ENCODE results near the gene DOCK1.

DOCK1 gene

DNA sequence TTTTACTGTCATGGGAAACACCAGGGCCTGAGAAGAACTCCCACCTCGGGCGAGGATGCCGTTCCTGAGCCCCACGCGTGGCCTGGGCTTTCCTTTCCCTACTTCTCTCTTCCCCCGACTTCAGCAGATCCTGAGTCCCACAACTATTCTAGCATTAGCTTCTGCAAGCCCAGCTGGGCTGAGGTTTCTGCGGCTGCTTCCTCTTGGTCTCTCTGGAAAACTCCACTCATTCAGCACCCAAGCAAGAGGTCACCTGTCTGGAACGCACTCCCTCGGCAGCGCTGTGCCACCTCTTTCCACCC is 761 bp upstream of the DOCK1 start:
- 51% methylated on average over 10 of the region's 10 CpGs for WGBS
- Histone ChIP-seq H3K4me1 (ENCODE audit: insufficient read depth, low read length) (peaks cover 3% of the 10 kb centered on the region; the same call in 1 of the 2 replicates), H3K36me3 (ENCODE audit: insufficient read depth, low read length) (peaks cover 34% of the 10 kb centered on the region), H3K27me3 (ENCODE audit: insufficient read depth, low read length) (no peaks in the 10 kb centered on the region), H3K9ac (ENCODE audit: low read depth, low read length) (peak overlapping the region; percentile 89), H3K27ac (ENCODE audit: low read depth, low read length) (no peak overlapping the region), H3K4me3 (ENCODE audit: low read length) (peak overlapping the region; percentile 83), H3K9me3 (ENCODE audit: insufficient read depth, low read depth, low read length) (peaks cover 3% of the 10 kb centered on the region; the same call in 1 of the 2 replicates)

- Histone ChIP-seq H3K4me1 (ENCODE audit: insufficient read depth, low read length) (peaks cover 3% of the 10 kb centered on the region; the same call in 1 of the 2 replicates), H3K9ac (ENCODE audit: low read depth, low read length) (peak overlapping the region; percentile 89), H3K4me3 (ENCODE audit: low read length) (peak overlapping the region; percentile 83), H3K36me3 (ENCODE audit: insufficient read depth, low read length) (peaks cover 25% of the 10 kb centered on the region), H3K27ac (ENCODE audit: low read depth, low read length) (peak overlapping the region; percentile 72), H3K27me3 (ENCODE audit: insufficient read depth, low read length) (no peaks in the 10 kb centered on the region), H3K9me3 (ENCODE audit: insufficient read depth, low read depth, low read length) (no peaks in the 10 kb centered on the region)
- 3% methylated on average over 83 of the region's 84 CpGs for WGBS
Measured at GRCh38 chr10:126905776-126906703, 812 bp downstream of the DOCK1 start.

- 0 out of 2 replicates have a peak overlapping the region, but pooled peaks have one; percentile 72 for H3K27ac ChIP-seq (ENCODE audit: low read depth, low read length)
- 81% methylated on average over 14 of the region's 14 CpGs for WGBS
- H3K27me3 ChIP-seq (ENCODE audit: insufficient read depth, low read length): no peaks in the 10 kb centered on the region
- peak overlapping the region; percentile 83 for H3K4me3 ChIP-seq (ENCODE audit: low read length)
- peaks cover 23% of the 10 kb centered on the region for H3K36me3 ChIP-seq (ENCODE audit: insufficient read depth, low read length)
- no peaks in the 10 kb centered on the region for H3K9me3 ChIP-seq (ENCODE audit: insufficient read depth, low read depth, low read length)
- peak overlapping the region; percentile 89 for H3K9ac ChIP-seq (ENCODE audit: low read depth, low read length)
- H3K4me1 ChIP-seq (ENCODE audit: insufficient read depth, low read length): peaks cover 3% of the 10 kb centered on the region; the same call in 1 of the 2 replicates
Measured at GRCh38 chr10:126906704-126907422, 1.6 kb downstream of the DOCK1 start.

DNA sequence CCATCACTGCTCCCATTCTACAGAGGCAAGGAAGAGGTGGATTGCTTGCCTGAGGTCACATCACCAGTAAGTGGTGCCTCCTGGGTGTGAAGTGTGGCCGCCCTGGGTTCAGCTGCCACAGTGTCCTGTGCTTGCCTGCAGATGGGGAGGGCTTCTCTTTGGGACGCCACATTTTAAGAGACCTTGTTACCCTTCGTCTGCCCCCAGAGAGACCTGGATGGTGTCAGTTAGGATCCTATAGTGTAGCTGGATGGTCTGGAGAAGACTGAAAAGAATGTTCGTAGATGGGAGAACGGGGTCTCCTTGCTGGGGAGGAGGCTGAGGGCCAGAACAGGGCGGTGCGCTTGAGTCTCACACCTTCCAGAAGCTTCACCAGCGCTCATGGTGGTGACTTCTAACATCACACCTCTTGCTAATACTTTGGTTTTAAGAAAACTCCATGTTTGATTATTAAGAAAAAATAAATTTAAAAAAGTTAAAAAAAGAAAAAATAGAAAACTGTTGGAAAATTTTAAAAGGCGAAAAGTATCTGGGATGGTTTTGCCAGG is 2.3 kb downstream of the DOCK1 start:
- H3K4me3 ChIP-seq (ENCODE audit: low read length): no peak overlapping the region
- H3K27me3 ChIP-seq (ENCODE audit: insufficient read depth, low read length): no peaks in the 10 kb centered on the region
- peaks cover 3% of the 10 kb centered on the region; the same call in 1 of the 2 replicates for H3K4me1 ChIP-seq (ENCODE audit: insufficient read depth, low read length)
- no peaks in the 10 kb centered on the region for H3K9me3 ChIP-seq (ENCODE audit: insufficient read depth, low read depth, low read length)
- H3K27ac ChIP-seq (ENCODE audit: low read depth, low read length): no peak overlapping the region
- H3K36me3 ChIP-seq (ENCODE audit: insufficient read depth, low read length): peaks cover 16% of the 10 kb centered on the region; the same call in 1 of the 2 replicates
- H3K9ac ChIP-seq (ENCODE audit: low read depth, low read length): no peak overlapping the region
- 89% methylated on average over 8 of the region's 9 CpGs for WGBS

DNA sequence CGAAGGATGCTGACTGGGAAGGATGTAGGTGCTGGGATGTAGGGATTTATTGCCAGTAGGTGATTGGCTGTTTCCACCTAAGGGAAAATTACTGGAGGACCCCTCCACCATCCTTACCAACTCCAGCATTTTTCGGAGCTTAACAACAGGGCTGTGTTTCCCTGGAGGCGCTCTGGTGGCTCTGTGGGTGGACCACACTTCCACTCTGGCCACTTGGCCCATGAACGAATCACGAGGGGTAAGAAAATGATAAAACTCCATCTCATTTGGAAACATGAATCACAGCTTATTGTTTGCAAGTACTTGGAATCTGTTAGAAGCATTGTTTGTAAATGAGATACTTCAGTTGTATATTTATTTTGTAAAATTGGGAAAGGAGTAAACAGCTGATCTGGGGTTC is 3.0 kb downstream of the DOCK1 start:
- H3K4me1 ChIP-seq (ENCODE audit: insufficient read depth, low read length): peaks cover 3% of the 10 kb centered on the region; the same call in 1 of the 2 replicates
- H3K4me3 ChIP-seq (ENCODE audit: low read length): no peak overlapping the region
- peaks cover 10% of the 10 kb centered on the region; the same call in 1 of the 2 replicates for H3K36me3 ChIP-seq (ENCODE audit: insufficient read depth, low read length)
- no peaks in the 10 kb centered on the region for H3K9me3 ChIP-seq (ENCODE audit: insufficient read depth, low read depth, low read length)
- H3K27ac ChIP-seq (ENCODE audit: low read depth, low read length): no peak overlapping the region
- H3K9ac ChIP-seq (ENCODE audit: low read depth, low read length): no peak overlapping the region
- no peaks in the 10 kb centered on the region for H3K27me3 ChIP-seq (ENCODE audit: insufficient read depth, low read length)
- WGBS: 95% methylated on average over 5 of the region's 5 CpGs

DNA sequence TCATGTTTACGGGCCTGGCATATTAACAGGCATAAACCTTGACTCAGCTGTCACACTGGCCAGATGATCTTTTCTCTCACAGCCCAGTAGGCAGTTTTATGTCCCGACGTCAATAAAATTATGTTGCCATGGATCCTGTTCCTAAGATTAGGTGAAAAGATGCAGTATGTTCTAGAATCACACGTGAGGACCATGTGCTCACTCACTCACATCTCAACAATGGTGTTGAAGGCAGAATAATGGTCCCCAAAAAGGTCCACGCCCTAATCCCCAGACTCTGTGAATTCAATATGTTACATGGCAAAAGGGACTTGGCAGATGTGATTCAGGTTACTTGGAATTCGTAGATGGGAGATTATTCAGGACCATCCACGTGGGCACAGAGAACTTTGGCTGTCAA is 3.5 kb downstream of the DOCK1 start:
- Histone ChIP-seq H3K36me3 (ENCODE audit: insufficient read depth, low read length) (peaks cover 5% of the 10 kb centered on the region; the same call in 1 of the 2 replicates), H3K4me3 (ENCODE audit: low read length) (no peak overlapping the region), H3K27me3 (ENCODE audit: insufficient read depth, low read length) (no peaks in the 10 kb centered on the region), H3K27ac (ENCODE audit: low read depth, low read length) (no peak overlapping the region), H3K9ac (ENCODE audit: low read depth, low read length) (no peak overlapping the region), H3K4me1 (ENCODE audit: insufficient read depth, low read length) (peaks cover 3% of the 10 kb centered on the region; the same call in 1 of the 2 replicates), H3K9me3 (ENCODE audit: insufficient read depth, low read depth, low read length) (no peaks in the 10 kb centered on the region)
- WGBS: 85% methylated on average over 7 of the region's 7 CpGs

- H3K27me3 ChIP-seq (ENCODE audit: insufficient read depth, low read length): no peaks in the 10 kb centered on the region
- H3K27ac ChIP-seq (ENCODE audit: low read depth, low read length): no peak overlapping the region
- 0 out of 2 replicates have a peak, but pooled peaks cover 2% of the 10 kb centered on the region for H3K36me3 ChIP-seq (ENCODE audit: insufficient read depth, low read length)
- no peak overlapping the region for H3K9ac ChIP-seq (ENCODE audit: low read depth, low read length)
- no peaks in the 10 kb centered on the region for H3K9me3 ChIP-seq (ENCODE audit: insufficient read depth, low read depth, low read length)
- H3K4me1 ChIP-seq (ENCODE audit: insufficient read depth, low read length): peaks cover 3% of the 10 kb centered on the region; the same call in 1 of the 2 replicates
- 83% methylated on average over 4 of the region's 4 CpGs for WGBS
- H3K4me3 ChIP-seq (ENCODE audit: low read length): no peak overlapping the region
Measured at GRCh38 chr10:126909147-126909546, 3.9 kb downstream of the DOCK1 start.

DNA sequence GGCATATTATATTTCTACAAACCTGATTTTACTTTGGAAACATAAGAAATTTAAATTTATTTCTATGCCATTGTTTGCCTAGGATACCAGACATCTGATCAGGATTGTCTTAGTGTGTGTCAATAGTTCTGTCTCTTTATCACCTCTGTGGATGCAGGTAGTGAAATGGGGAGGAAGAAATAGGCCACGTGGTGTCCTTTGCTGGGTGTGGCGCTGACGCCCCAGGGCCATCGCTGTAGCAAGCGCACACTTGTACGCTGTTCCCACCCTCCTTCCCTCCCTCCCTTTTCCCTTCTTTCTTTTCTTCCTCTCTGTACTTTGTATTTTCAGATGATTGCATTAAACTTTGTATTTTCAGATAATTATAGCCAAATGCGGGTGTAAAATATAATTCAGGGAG is 5.0 kb downstream of the DOCK1 start:
- peaks cover 3% of the 10 kb centered on the region; the same call in 1 of the 2 replicates for H3K4me1 ChIP-seq (ENCODE audit: insufficient read depth, low read length)
- H3K9me3 ChIP-seq (ENCODE audit: insufficient read depth, low read depth, low read length): no peaks in the 10 kb centered on the region
- 95% methylated on average over 7 of the region's 7 CpGs for WGBS
- H3K36me3 ChIP-seq (ENCODE audit: insufficient read depth, low read length): 0 out of 2 replicates have a peak, but pooled peaks cover 2% of the 10 kb centered on the region
- no peaks in the 10 kb centered on the region for H3K27me3 ChIP-seq (ENCODE audit: insufficient read depth, low read length)
- no peak overlapping the region for H3K4me3 ChIP-seq (ENCODE audit: low read length)
- H3K9ac ChIP-seq (ENCODE audit: low read depth, low read length): no peak overlapping the region
- H3K27ac ChIP-seq (ENCODE audit: low read depth, low read length): no peak overlapping the region

GRCh38 chr10:126910798-126911197 is 5.6 kb downstream of the DOCK1 start:
- 0 out of 2 replicates have a peak, but pooled peaks cover 2% of the 10 kb centered on the region for H3K36me3 ChIP-seq (ENCODE audit: insufficient read depth, low read length)
- no peaks in the 10 kb centered on the region for H3K27me3 ChIP-seq (ENCODE audit: insufficient read depth, low read length)
- H3K4me1 ChIP-seq (ENCODE audit: insufficient read depth, low read length): peaks cover 3% of the 10 kb centered on the region; the same call in 1 of the 2 replicates
- H3K9ac ChIP-seq (ENCODE audit: low read depth, low read length): no peak overlapping the region
- no peaks in the 10 kb centered on the region for H3K9me3 ChIP-seq (ENCODE audit: insufficient read depth, low read depth, low read length)
- H3K4me3 ChIP-seq (ENCODE audit: low read length): no peak overlapping the region
- no peak overlapping the region for H3K27ac ChIP-seq (ENCODE audit: low read depth, low read length)
- 95% methylated on average over 6 of the region's 6 CpGs for WGBS

DNA sequence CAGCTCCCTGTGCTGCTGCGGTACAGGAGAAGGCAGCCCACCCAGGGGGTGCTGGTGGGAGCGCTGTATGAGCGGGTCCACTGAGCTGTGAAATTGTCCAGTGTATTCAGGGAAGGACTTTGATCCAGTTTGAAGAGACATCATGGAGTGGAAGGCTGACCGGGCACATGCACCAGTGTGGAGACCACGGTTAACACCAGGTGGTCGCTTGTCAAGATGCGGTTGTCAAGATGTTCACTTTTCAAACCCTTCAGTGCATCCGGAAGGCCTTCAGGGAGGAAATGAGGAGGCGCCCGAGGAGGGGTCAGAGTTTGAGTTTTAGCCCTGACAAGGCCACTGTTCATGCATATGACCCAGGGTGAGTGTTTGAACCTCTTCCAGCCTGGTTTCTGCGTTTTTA is 6.1 kb downstream of the DOCK1 start:
- peaks cover 3% of the 10 kb centered on the region; the same call in 1 of the 2 replicates for H3K4me1 ChIP-seq (ENCODE audit: insufficient read depth, low read length)
- H3K27me3 ChIP-seq (ENCODE audit: insufficient read depth, low read length): no peaks in the 10 kb centered on the region
- 0 out of 2 replicates have a peak, but pooled peaks cover 2% of the 10 kb centered on the region for H3K36me3 ChIP-seq (ENCODE audit: insufficient read depth, low read length)
- H3K4me3 ChIP-seq (ENCODE audit: low read length): no peak overlapping the region
- no peaks in the 10 kb centered on the region for H3K9me3 ChIP-seq (ENCODE audit: insufficient read depth, low read depth, low read length)
- H3K9ac ChIP-seq (ENCODE audit: low read depth, low read length): no peak overlapping the region
- no peak overlapping the region for H3K27ac ChIP-seq (ENCODE audit: low read depth, low read length)
- 95% methylated on average over 11 of the region's 11 CpGs for WGBS
